ENCODE measurements around the gene SKI.

Gene SKI

GRCh38 chr1:2354511-2355372 is 126.6 kb downstream of the SKI start:
- intact Hi-C loops (cut with DNase I; ENCODE audit: low total_unique reads) = no loop called here
- peaks cover 0 to 4% (median 0%) of the 10 kb centered on the region in 3 donors for H3K36me3 ChIP-seq
- TF ChIP-seq CTCF (IDR thresholded peaks at IDR 0.05) = no peak
- H3K27ac ChIP-seq = no peak overlapping the region
- DNase-seq = peak in 1 of 2 donors; percentile 44
- no peak overlapping the region for H3K4me3 ChIP-seq
- H3K4me1 ChIP-seq = peaks cover 0 to 26% (median 25%) of the 10 kb centered on the region in 4 donors
- H3K9me3 ChIP-seq = no peaks in the 10 kb centered on the region
- H3K27me3 ChIP-seq = no peaks in the 10 kb centered on the region

DNA sequence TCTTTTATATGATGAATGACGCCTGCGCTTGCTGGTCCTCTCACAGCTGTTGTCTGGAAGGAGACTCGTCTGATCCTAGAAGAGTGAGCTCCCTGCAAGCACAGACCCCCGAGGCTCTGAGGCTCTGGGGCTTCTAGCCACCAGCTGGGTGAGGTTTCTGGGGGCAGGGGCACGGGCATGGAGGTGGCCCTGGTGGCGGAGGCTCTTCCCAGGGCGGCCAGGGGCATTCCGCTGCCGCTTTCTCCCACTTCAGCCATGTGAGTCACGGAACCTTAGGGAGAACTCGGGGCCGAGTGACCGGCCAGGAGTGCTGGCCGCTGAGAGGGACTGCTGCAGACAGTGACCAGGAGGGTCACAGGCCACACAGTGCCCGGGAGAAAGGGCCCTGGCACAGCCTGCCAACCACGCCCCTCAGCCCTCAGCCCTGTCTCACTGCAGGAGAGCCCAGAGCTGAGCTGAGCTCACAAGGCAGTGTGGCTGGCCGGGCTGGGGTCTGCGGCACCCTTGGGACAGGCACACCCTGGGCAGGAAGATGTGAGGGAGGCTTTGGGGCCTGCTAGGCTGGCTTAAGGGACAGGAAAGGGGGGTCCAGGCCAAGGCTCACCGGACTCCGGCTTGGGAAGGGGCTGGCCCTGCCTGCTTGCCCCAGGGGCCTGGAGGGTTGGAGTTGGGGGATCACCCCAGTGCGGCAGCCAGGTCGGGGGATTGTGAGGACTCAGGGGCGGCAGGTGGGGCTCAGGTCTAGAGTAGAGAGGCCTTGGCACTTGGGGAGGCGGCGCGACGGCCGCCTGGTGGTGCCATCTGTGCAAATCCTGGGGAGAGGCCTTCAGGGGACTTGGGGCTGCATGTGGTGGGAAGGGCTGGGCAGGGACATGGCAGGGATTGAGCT is 127.5 kb downstream of the SKI start:
- Histone ChIP-seq H3K4me1 (peaks cover 0 to 33% (median 27%) of the 10 kb centered on the region in 4 donors), H3K27ac (no peak overlapping the region), H3K36me3 (peaks cover 0 to 4% (median 0%) of the 10 kb centered on the region in 3 donors), H3K4me3 (no peak overlapping the region), H3K27me3 (no peaks in the 10 kb centered on the region), H3K9me3 (no peaks in the 10 kb centered on the region)
- DNase-seq = peak in 1 of 2 donors; percentile 65
- intact Hi-C loops (cut with DNase I; ENCODE audit: low total_unique reads) = no loop called here
- TF ChIP-seq CTCF (IDR thresholded peaks at IDR 0.05) = no peak

- Histone ChIP-seq H3K27ac (no peak overlapping the region), H3K9me3 (no peaks in the 10 kb centered on the region), H3K27me3 (no peaks in the 10 kb centered on the region), H3K4me3 (no peak overlapping the region), H3K4me1 (peaks cover 0 to 34% (median 30%) of the 10 kb centered on the region in 4 donors), H3K36me3 (peaks cover 0 to 4% (median 0%) of the 10 kb centered on the region in 3 donors)
- no peak for DNase-seq
- intact Hi-C loops (cut with DNase I; ENCODE audit: low total_unique reads) = no loop called here
- TF ChIP-seq CTCF (IDR thresholded peaks at IDR 0.05) = no peak
These were observed 128.3 kb downstream of the SKI start for GRCh38 chr1:2356401-2356800.

DNA sequence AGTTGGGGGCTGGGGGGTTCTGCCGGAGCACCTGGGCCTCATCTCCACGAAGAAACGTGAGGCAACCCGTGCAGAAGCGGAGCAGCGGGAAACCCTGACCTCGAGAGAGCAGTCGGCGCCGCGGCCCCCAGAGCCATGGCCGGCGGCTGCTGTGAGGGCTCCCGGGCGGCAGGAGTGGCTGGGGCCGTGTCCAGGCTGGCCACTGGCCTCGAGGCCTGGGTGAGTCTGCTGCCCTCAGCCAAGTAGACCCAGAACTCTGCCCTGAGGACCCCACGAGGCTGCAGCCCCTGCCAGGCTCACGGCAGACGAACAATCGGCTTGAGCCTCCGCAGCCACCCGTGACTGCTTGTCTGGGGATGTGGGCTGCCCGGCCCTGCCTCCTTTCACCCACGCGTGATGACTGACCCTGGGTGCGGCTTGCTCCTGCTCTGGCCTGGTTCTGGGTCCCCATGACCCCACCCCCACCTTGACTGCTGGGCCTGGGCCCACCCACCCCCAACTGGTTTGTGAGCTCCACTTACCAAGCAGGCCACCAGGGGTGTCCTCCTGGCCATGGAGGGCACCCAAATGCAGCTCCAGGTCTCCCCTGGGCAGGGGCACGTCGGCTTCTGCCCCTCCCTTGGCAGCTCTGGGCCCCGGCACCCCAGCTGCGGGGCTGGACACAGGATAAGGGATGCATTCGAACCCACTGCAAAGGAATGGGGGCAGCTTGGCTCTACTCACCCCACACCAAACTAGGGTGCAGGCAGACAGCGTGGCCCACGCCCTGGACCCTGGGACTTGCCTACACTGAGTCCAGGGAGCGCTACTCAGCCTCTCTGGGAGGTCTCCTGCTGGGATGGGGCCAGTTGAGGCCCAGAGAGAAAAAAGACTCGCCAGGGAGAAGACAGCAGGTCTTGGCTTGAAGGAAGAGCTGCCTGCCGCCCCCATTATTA is 129.1 kb downstream of the SKI start:
- no peak overlapping the region for H3K27ac ChIP-seq
- no peaks in the 10 kb centered on the region for H3K27me3 ChIP-seq
- H3K4me1 ChIP-seq = peaks cover 0 to 34% (median 30%) of the 10 kb centered on the region in 4 donors
- intact Hi-C loops (cut with DNase I; ENCODE audit: low total_unique reads) = no loop called here
- no peak overlapping the region for H3K4me3 ChIP-seq
- peaks cover 0 to 4% (median 0%) of the 10 kb centered on the region in 3 donors for H3K36me3 ChIP-seq
- peak; percentile 10 to 60 for DNase-seq
- H3K9me3 ChIP-seq = no peaks in the 10 kb centered on the region
- TF ChIP-seq CTCF (IDR thresholded peaks at IDR 0.05) = no peak

DNA sequence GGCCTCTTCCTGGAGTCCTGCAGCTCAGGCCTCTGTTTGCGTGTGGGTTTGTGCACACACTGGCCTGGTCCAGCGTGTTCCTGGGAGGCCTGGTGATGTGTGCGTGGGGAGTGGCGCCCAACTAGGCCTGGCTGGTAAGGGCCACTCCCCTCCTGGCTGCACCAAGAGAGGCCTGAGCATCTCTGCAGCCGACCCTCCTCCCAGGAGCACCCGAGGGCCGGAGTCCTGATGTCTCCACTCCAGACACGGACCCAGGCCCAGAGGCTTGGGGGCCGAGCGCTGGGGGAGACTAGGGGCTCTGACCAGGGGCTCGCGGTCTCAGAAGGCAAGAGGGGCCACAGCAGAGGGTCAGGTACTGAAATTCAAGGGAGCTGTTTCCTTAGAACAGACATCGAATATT is 130.0 kb downstream of the SKI start:
- peak in 1 of 2 donors; percentile 41 for DNase-seq
- H3K27me3 ChIP-seq = no peaks in the 10 kb centered on the region
- intact Hi-C loops (cut with DNase I; ENCODE audit: low total_unique reads) = no loop called here

More for the DNA sequence above, 130.0 kb downstream of the SKI start:
- no peaks in the 10 kb centered on the region for H3K9me3 ChIP-seq
- H3K4me1 ChIP-seq = peaks cover 0 to 30% (median 25%) of the 10 kb centered on the region in 4 donors
- no peak overlapping the region for H3K27ac ChIP-seq
- peaks cover 0 to 4% (median 0%) of the 10 kb centered on the region in 3 donors for H3K36me3 ChIP-seq
- H3K4me3 ChIP-seq = no peak overlapping the region
- TF ChIP-seq CTCF (IDR thresholded peaks at IDR 0.05) = no peak

All from tibial artery (tissue), 4 donors.